Subcutaneous abdominal adipose tissue (tissue), 5 donors: ENCODE results near the gene ZNF682.
A peak's percentile ranks its signal among the peaks of the same experiment; 100 is the strongest.
"Not testable (repeated sequence)": the region's sequence is repeated elsewhere in the genome, so short reads cannot be mapped to it uniquely, and the experiment has no call there.

ENCODE experiments used
- H3K27ac ChIP-seq: one replicate; pipeline ENCODE4 v1.7.0; 2013; ENCODE audit warnings: low read depth, mild to moderate bottlenecking, inconsistent platforms, low read length, moderate library complexity
- H3K27me3 ChIP-seq, 5 donors: one replicate each; pipeline ENCODE4 v1.7.0; 2013; ENCODE audit warnings: low read length in 5 of 5, inconsistent platforms in 1 of 5; ENCODE audit not compliant: control insufficient read depth in 5 of 5, insufficient read depth in 4 of 5
- H3K36me3 ChIP-seq, 5 donors: one replicate each; pipeline ENCODE4 v1.7.0; 2013; ENCODE audit warnings: low read length in 5 of 5; ENCODE audit not compliant: control insufficient read depth in 5 of 5, insufficient read depth in 5 of 5
- H3K4me1 ChIP-seq, 5 donors: one replicate each; pipeline ENCODE4 v1.7.0; 2013; ENCODE audit warnings: low read length in 5 of 5, mild to moderate bottlenecking in 3 of 5, moderate library complexity in 1 of 5; ENCODE audit not compliant: control insufficient read depth in 5 of 5, insufficient read depth in 5 of 5
- H3K4me3 ChIP-seq, 5 donors: one replicate each; pipeline ENCODE4 v1.7.0; 2013; ENCODE audit warnings: low read length in 5 of 5, low read depth in 1 of 5
- H3K9ac ChIP-seq, 5 donors: one replicate each; pipeline ENCODE4 v1.7.0; 2013; ENCODE audit warnings: low read length in 5 of 5, mild to moderate bottlenecking in 4 of 5, moderate library complexity in 3 of 5
- H3K9me3 ChIP-seq, 5 donors: one replicate each; pipeline ENCODE4 v1.7.0; 2013; ENCODE audit warnings: low read length in 5 of 5; ENCODE audit not compliant: control insufficient read depth in 5 of 5
- donor health status: healthy.
- donor health status: healthy.
- donor health status: healthy.
- donor health status: healthy.
- donor health status: healthy.

ZNF682 gene

DNA sequence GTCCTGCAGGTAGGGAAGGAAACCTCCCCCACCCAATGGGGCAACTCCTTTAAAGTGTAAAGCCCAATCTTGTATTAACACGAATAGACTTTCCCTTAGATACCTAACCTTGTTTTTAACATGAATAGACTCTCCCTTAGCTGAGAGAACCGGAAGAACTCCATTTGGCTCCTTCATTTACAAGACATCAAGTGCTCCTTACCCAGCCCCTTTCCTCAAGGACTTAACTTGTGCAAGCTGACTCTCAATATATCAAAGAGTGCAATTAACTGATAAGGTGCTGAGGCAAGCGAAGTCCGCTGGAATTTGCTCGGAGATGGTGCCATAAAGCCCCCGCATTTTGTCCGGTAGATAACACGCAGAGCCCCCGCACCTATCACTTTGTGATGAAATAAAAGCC, 28.6 kb upstream of the ZNF682 start:
- Histone ChIP-seq H3K4me1 (no peaks in the 10 kb centered on the region), H3K9me3 (peaks cover 0 to 8% (median 0%) of the 10 kb centered on the region in 5 donors), H3K4me3 (no peak overlapping the region)

DNA sequence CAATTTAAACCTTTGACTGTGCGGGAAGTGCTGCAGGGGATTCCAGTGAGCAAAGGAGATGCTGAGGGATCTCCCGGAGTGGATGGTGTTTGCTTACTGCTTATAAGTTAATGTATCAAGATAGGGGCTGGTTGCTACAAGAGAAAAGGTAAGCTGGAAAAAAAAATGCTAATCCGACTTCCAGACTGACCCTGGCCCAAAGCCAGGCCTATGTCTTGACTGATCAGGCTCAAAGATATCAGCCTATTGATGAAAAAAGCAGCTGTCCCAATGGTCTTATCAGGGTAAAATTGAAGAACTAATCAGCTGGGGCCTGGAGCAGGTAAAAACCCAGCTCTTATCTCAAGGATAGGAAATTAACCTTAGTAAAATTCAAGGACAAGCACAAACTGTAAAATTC, 27.6 kb upstream of the ZNF682 start:
- peaks cover 0 to 10% (median 0%) of the 10 kb centered on the region in 5 donors for H3K27me3 ChIP-seq

More for the DNA sequence above, 28.6 kb upstream of the ZNF682 start:
- H3K27me3 ChIP-seq, result peaks cover 0 to 10% (median 0%) of the 10 kb centered on the region in 5 donors
- no peak overlapping the region for H3K9ac ChIP-seq
- H3K36me3 ChIP-seq, result no peaks in the 10 kb centered on the region
- no peak overlapping the region for H3K27ac ChIP-seq

DNA sequence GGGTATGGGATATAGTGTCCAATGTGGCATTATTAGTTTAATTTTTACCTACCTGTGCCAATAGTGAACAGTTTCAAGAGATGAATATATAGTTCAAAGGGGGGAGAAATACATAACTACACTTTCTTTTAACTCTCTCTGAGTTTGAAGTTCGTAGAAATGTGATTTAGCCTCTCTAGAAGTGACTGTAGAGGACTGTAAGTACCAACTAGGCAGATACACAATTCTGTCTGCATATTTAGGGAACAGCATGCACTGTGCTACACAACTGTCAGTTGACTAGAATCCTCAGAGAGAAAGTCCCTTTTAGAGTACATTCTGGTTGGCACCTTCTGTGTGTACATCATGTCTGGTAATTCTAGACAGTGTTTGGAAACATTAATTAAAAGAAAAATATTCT, 21.0 kb upstream of the ZNF682 start:
- H3K9ac ChIP-seq, result no peak overlapping the region
- no peaks in the 10 kb centered on the region for H3K27me3 ChIP-seq
- H3K27ac ChIP-seq, result no peak overlapping the region
- H3K4me3 ChIP-seq, result no peak overlapping the region
- no peaks in the 10 kb centered on the region for H3K4me1 ChIP-seq
- no peaks in the 10 kb centered on the region for H3K36me3 ChIP-seq
- no peaks in the 10 kb centered on the region for H3K9me3 ChIP-seq

More for the DNA sequence above, 27.6 kb upstream of the ZNF682 start:
- H3K4me1 ChIP-seq, result no peaks in the 10 kb centered on the region
- H3K9ac ChIP-seq, result no peak overlapping the region
- H3K4me3 ChIP-seq, result no peak overlapping the region
- H3K27ac ChIP-seq, result no peak overlapping the region
- H3K9me3 ChIP-seq, result peaks cover 0 to 8% (median 0%) of the 10 kb centered on the region in 5 donors
- H3K36me3 ChIP-seq, result no peaks in the 10 kb centered on the region

DNA sequence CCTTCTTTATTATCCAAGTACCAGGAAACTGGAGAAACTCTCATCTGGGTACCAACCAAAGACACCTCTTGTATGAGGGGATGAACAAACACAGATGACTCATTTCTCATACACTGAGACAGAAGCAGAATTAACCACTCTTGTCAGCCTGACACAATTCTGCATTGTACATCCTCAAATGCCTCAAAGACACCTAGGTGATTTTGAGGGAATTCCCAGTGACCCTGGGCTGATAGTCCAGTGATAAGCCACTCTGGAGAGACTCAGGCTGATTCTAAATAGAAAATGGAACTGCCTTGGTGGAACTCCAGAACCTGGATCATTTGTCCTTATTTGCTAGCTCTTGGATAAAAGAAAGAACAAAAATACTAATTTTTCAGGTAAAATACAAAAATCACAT, 19.4 kb upstream of the ZNF682 start:
- H3K9ac ChIP-seq, H3K4me1 ChIP-seq, H3K9me3 ChIP-seq, H3K27me3 ChIP-seq, H3K27ac ChIP-seq, H3K4me3 ChIP-seq, H3K36me3 ChIP-seq: not testable (repeated sequence)

DNA sequence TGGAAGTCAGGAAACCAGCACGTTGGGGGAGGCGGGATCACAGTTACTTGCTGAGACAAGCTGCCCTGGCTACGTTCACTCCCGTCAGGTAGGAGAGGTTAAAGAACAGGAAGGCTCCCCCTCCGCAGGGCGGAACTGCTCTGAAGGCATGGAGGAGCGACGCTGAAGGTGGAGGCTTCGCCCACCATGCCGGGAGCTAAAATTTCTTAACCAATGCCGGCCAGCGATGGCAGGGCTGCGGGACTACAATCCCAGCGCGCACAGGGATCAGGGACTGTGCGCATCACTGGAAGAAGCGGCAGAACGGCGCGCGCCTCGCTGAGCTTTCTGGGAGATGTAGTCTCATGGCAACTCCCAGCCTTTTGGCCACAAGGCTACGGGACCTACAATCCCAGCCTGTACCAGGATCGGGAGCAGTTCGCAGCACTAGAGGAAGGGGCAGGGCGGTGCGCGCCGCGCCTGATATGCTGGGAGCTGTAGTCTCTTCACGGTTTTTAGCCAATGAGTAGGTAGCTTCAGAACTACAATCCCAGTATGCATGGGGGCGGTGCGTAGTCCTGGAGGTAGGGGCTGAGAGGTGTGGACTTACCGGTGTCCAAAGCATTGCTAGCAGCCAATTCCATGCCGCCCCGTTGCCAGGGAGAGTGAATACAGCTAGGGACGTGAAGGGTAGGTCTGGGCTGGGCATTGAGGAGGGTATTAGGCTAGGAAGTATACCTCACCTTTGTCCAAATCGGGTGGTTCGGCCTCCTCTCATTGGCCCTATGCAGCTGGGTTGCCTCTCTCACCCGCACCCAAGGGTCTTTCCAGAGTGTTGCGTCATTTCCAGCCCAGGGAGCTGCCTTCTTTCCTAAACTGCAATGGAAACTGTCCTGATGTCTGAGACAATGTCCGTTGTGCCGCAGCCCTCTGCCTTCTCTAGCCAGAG, 12.8 kb upstream of the ZNF682 start:
- Histone ChIP-seq H3K9ac (peak overlapping the region; percentile 3 to 93 (median 67)), H3K36me3 (no peaks in the 10 kb centered on the region), H3K4me1 (peaks cover 3 to 14% (median 14%) of the 10 kb centered on the region in 5 donors), H3K4me3 (peak overlapping the region; percentile 88 to 100 (median 100)), H3K27me3 (no peaks in the 10 kb centered on the region), H3K27ac (peak overlapping the region; percentile 65), H3K9me3 (no peaks in the 10 kb centered on the region)

DNA sequence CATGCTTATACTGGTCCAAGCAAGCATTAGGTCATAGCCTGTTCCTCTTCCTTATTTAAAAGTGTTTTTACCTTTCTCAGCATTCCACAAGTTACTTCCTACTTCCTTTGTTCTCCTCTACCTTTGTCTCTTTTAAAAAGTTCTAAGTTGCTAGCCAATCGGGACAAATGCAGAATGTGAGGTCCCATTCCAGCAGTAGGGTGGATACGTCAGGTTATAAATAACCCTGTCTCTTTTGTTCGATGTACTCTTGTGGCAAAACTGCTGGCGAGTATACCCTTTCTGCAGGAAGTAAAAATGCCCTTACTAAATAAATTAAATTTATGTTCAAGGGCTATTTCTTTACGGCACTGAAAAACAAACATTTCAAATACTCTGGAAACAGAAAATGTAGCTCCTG, 6.4 kb upstream of the ZNF682 start:
- not testable (repeated sequence) for H3K36me3 ChIP-seq, H3K4me3 ChIP-seq, H3K4me1 ChIP-seq, H3K9me3 ChIP-seq, H3K27ac ChIP-seq, H3K27me3 ChIP-seq, H3K9ac ChIP-seq

DNA sequence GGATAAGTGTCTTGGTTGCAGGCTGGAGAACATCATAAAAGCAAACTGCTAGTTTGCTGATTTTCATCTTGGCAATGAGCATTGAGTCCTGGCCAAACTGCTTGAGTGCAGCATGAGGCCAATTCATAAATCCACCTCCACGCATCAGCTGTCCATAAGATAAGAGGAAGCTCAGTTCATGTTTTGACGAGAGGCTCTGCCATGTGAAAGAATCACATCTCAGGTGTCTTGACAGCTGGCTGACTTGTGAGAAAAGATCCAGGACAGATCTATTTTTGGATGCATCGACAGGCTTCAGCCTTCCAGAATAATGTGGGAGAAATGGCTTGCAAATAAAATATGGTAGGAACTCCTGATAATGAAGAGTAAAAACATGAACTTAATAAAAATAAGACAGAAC, 5.4 kb upstream of the ZNF682 start:
- no peak overlapping the region for H3K27ac ChIP-seq
- H3K9ac ChIP-seq, result no peak overlapping the region
- H3K4me1 ChIP-seq, result peaks cover 0 to 3% (median 2%) of the 10 kb centered on the region in 5 donors
- H3K36me3 ChIP-seq, result no peaks in the 10 kb centered on the region
- H3K4me3 ChIP-seq, result no peak overlapping the region
- peaks cover 0 to 4% (median 0%) of the 10 kb centered on the region in 5 donors for H3K27me3 ChIP-seq
- no peaks in the 10 kb centered on the region for H3K9me3 ChIP-seq

DNA sequence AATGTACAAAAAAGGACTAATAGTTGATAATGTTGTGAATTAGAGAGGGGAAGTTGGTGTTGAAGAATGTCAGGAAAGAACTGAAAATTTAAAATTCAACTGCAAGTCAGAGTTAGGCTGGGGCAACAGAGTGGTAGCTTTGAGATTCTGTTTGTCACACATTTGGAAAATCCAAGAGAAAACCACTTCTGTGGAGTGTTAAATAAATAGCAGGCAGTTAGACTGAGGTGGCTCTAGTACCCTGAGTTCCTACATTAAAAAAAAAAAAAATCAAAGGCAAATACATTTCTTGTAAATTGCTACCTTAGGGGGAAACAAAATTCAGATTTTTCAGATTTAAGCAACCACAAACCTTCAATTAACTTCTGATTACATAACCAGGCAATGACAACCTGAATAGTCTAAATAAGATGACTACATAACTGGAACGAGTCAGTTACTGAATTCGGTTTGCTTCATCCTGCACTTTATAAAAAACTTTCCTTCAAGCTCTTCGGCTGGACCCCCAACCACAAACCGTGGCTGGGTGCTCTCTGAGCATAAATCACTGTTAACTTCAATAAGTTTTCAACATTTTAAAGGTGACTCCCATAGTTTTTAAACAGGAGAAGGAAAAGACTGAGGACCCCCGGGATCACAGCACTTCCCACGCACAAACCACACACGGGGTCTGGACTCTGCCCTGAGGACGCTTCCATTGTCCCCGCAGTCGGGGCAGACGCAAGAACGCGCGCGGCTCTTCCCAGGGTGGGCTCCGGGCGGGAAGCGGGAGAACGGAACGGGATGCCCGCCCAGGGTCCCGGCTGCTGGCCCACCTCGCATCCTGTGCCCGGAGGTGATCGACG, 725 bp downstream of the ZNF682 start:
- no peaks in the 10 kb centered on the region for H3K9me3 ChIP-seq
- H3K9ac ChIP-seq, result peak overlapping the region; percentile 54 to 86 (median 70)
- no peaks in the 10 kb centered on the region for H3K36me3 ChIP-seq
- peak overlapping the region; percentile 65 for H3K27ac ChIP-seq
- no peaks in the 10 kb centered on the region for H3K27me3 ChIP-seq
- peaks cover 0 to 15% (median 12%) of the 10 kb centered on the region in 5 donors for H3K4me1 ChIP-seq
- H3K4me3 ChIP-seq, result peak overlapping the region; percentile 73 to 98 (median 85)

DNA sequence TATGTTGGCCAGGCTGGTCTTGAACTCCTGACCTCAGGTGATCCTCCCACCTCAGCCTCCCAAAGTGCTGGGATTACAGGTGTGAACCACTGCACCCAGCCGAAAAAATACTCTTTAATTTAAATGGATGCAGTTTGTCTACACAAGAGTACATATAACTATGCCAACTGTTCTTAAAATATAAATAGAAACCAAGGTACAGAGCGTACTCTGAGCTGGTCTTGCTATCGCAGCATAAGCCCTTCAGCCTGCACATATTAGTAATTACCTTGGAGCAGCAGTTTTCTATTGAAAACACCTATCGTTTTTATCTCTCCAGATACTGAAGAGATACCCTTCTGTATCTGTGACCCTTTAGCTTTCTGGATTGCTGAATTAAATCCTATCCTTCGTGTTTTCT, 3.4 kb downstream of the ZNF682 start:
- no peak overlapping the region for H3K9ac ChIP-seq
- no peak overlapping the region for H3K27ac ChIP-seq
- no peaks in the 10 kb centered on the region for H3K9me3 ChIP-seq

DNA sequence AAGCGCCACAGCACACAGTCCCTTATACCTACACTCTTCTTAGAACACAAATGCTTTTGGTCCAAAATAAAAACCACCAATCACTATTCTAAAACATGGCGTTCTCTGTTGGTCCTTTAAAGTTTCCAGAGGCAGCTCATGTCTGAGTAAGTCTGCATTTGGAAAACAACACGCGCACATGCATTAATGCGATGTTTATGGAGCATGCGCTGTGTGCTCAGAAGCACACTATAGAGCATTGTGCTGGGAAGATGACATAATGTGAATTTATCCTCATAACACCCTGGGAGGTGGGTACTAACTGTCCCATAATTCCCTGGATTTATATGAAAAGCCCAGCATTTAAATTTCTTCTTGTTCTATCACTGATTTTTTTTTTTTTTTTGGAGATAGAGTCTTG, 10.7 kb downstream of the ZNF682 start:
- H3K9ac ChIP-seq, result no peak overlapping the region
- H3K27me3 ChIP-seq, result no peaks in the 10 kb centered on the region
- no peaks in the 10 kb centered on the region for H3K4me1 ChIP-seq
- no peak overlapping the region for H3K4me3 ChIP-seq
- H3K9me3 ChIP-seq, result peaks cover 0 to 3% (median 0%) of the 10 kb centered on the region in 5 donors
- H3K36me3 ChIP-seq, result peaks cover 0 to 14% (median 10%) of the 10 kb centered on the region in 5 donors
- no peak overlapping the region for H3K27ac ChIP-seq

More for the DNA sequence above, 3.4 kb downstream of the ZNF682 start:
- Histone ChIP-seq H3K27me3 (no peaks in the 10 kb centered on the region), H3K4me3 (no peak overlapping the region), H3K36me3 (peaks cover 0 to 4% (median 2%) of the 10 kb centered on the region in 5 donors), H3K4me1 (peaks cover 0 to 15% (median 12%) of the 10 kb centered on the region in 5 donors)
